Measurements from ENCODE around the gene SLC22A24.
"Not testable (repeated sequence)": the region's sequence is repeated elsewhere in the genome, so short reads cannot be mapped to it uniquely, and the experiment has no call there.

SLC22A24 gene, protein sequence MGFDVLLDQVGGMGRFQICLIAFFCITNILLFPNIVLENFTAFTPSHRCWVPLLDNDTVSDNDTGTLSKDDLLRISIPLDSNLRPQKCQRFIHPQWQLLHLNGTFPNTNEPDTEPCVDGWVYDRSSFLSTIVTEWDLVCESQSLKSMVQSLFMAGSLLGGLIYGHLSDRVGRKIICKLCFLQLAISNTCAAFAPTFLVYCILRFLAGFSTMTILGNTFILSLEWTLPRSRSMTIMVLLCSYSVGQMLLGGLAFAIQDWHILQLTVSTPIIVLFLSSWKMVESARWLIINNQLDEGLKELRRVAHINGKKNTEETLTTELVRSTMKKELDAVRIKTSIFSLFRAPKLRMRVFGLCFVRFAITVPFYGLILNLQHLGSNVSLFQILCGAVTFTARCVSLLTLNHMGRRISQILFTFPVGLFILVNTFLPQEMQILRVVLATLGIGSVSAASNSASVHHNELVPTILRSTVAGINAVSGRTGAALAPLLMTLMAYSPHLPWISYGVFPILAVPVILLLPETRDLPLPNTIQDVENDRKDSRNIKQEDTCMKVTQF

DNA sequence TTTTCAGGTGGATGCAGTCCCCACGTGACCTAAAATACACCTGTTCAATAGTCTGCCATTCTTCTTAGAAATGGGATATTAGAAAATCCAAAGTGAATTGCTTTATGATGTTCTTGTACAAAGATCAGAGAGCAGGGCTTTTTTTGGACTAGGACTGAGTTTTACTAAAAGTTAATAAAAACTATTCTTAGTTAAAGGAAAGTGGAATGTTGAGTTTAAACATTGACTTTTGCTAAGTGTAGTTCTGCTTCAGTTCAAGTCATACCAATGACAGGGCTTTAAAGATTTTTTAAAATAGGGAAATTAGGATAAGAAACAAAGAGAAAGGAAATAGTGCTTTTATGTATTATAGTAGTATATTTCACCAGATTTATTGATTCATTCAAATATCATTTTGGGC is at the start of gene SLC22A24:
SLC22A24 (minus strand) TSS at position 101 of the 400 bp plus-strand sequence. CDS start 442 bp downstream, outside the sequence.
- DNase-seq, result no peak

DNA sequence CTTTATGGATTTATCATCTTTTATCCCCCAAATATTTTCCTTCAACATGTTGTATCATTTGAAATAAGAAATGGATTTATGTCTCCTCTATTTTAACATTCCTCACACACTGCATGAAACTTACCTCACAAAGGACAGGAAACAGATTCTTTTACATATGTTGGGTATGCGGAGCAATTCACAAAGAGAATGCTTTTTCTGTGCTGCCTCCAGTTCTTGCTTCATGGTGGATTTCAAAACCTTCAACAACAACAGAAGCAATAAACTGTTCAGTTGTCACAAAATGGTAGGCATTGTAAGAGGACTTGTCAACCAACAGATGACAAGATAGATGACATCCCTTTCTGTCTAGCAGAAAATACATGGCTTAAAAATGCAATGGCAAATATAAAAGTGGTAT is 36.5 kb upstream of the SLC22A24 start:
- no peak for DNase-seq

DNA sequence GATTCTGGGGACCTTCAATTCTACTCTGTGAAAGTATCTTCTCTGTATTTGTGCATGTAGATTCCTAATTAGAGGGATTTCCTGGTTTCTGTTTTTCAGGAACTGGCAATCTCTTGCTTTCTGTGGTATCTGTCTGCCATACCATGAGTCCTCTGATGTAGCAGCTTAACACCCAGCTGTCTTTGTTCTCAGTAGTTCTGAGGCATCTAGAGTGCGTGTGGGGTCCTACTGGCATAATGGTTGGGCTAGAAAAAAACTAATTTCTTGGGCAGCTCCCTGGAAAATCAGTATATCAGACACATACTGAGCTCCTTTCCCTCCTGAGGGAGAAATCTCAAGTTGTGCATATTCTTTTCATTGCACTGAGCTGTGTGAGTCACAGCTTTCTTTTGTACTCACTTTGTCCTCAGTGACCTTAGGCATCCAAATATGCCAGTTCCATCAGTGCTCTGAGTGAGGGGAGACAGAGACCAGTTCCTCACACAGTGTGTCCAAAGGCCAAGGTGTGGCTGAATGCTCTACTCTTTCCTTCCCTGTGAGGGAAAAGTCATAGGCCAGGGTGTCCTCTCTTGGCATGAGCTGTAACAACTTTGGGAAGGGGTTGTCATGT is 35.5 kb upstream of the SLC22A24 start:
- no peak for DNase-seq

DNA sequence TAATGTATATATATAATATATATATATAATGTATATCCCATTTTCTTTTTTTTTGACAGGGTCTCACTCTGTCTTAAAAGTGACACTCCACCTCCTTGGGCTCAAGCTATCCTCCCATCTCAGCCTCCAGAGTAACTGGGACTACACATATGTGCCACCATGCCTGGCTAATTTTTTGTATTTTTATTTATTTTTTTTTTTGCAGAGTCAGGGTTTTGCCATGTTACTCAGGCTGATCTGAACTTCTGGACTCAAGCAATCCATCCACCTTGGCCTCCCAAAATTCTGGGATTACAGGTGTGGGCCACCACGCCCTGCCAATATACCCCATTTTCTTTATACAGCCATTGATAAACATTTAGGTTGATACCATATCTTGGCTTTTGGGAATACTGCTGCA is 33.9 kb upstream of the SLC22A24 start:
- DNase-seq, result no peak

DNA sequence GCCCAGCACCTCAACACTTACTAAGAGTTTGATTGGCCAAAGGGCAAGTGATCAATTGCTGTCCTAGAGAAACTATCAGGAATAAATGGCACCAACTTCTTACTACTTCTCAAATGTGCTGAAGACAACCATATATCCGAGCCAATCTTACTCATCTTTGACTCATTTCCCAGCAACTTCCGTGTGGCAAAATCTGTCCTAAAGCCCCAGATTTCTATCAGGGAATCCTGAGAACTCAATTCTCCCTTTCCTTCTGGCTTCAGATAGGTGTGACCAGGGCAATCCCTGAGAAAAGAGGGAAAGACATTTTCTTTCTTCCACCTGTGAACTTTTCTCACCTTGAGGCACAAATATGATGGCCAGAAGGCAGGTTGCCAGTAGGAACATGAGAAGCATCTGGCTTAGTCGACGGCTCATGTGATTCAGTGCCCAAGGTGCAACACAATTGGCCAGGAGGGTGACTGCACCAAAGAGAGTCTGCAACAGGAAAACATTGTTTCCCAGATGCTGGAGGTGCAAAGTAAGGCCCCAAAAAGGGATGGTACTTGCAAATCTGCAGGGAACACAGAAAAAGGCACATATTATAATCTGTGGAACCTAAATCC is 21.8 kb upstream of the SLC22A24 start:
- no peak for DNase-seq

DNA sequence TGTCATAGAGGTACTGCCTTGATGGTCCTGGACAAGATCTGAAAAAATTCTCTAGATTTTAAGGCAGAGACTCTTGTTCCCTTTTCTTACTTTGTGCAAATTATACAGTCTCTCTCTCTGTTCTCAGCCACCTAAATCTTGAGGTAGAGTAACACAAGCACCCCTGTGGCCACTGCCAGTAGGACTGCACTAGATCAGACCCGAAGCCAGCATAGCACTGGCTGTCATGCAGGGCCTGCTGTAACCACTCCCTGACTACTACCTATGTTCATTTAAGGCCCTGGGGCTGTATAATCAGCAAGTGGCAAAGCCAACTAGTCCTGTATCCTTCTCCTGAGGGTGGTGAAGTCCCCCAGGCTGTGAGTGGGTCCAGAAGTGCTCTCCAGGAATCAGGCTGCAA is 11.8 kb upstream of the SLC22A24 start:
- no peak for DNase-seq

DNA sequence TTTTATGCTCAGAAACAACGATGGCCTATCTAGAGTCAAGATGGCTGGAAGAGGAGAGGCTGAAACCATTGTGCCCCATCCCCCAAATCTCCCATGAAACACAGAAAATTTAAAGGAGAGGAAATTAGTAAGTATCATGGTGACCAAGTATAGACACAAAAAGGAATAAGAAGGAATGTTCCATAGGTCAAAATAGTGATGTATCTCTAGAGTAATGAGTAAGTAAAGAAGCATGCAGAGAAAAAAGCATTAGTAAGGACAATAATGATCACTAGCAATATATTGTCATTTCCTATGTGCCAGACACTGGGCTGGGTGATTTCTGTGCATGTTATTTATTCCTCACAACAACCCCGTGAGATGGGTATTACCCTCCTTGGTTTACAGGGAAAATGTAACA is 2.6 kb upstream of the SLC22A24 start:
- no peak for DNase-seq

DNA sequence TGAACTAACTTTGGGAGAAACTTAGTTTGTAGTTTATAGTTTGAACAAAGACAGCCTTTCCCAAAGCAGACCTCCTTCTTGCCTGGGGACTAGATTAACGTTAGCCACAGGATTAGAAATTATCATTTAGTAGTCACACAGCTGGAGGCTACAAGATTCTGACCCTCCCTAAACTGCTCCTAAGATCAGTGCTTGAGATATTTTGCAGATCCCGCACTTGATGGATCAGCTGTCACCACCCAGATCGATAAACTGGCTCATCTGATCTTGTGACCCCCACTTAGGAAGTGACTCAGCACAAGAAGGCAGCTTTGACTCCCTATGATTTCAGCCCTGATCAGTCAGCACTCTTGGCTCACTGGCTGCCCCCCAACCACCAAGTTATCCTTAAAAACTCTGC is 1.6 kb downstream of the SLC22A24 start:
- DNase-seq, result no peak

DNA sequence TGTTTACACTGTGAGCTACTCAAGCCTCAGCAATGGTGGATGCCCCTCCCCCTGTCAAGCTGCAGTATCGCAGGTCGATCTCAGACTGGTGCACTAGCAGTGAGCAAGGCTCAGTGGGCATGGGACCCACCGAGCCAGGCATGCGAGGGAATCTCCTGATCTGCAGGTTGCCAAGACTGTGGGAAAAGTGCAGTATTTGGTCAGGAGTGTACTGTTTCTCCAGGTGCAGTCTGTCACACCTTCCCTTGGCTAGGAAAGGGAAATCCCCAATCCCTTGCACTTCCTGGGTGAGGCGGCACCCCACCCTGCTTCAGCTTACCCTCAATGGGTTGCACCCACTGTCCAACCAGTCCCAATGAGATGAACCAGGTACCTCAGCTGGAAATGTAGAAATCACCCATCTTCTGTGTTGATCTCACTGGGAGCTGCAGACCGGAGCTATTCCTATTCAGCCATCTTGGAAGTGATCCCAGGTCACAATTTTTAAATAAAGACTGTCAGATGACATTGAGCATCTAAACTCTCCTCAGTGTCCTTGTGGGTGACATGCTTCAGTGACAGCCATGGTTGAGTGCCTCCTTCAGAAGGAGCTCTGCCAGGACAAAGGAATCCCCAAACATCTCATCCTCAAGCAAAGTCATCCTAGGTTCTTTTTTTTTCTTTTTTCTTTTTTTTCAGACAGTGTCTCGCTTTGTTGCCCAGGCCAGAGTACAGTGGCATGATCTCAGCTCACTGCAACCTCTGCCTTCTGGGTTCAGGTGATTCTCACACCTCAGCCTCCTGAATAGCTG is 10.8 kb downstream of the SLC22A24 start:
- no peak for DNase-seq

DNA sequence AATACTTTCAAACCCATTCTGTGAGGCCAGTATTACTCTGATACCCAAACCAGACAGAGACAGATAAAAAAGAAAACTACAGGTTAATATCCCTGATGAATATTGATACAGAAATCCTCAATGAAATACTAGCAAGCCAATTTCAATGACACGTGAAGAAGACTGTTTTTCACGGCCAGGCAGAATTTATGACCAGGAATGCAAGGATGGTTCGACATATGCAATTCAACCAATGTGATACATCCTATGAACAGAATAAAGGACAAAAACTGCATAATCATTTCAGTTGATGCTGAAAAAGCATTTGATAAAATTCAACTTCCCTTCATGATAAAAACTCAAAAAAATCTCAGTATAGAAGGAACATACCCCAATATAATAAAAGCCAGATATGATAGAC is 44.5 kb downstream of the SLC22A24 start:
- no peak for DNase-seq

DNA sequence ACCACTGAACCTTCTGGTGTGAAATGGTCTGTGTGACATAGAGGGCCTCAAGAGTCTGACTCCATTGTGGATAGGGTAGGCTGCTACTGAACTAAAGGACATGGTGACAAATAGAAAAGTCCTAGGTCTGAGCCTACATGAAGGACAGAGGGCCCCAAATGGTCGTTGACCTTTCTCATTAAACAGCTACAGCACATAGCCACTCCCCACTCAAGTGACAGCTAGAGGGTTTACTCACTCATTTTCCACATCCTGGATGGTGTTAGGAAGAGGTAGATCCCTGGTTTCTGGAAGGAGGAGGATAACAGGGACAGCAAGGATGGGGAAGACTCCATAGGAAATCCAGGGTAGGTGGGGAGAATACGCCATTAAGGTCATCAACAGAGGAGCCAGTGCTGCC is 63.3 kb downstream of the SLC22A24 start:
- DNase-seq, result no peak

DNA sequence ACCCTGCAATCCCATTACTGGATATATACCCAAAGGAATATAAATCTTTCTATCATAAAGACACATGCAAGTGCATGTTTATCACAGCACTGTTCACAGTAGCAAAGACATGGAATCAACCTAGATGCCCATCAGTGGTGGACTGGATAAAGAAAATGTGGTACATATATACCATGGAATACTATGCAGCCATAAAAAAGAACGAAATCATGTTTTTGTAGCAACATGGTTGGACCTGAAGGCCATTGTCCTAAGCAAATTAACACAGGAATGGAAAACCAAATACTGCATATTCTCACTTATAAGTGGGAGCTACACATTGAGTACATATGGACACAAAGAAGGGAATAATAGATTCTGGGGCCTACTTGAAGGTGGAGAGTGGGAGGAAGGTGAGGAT is 97.8 kb downstream of the SLC22A24 start:
- not testable (repeated sequence) for DNase-seq

DNA sequence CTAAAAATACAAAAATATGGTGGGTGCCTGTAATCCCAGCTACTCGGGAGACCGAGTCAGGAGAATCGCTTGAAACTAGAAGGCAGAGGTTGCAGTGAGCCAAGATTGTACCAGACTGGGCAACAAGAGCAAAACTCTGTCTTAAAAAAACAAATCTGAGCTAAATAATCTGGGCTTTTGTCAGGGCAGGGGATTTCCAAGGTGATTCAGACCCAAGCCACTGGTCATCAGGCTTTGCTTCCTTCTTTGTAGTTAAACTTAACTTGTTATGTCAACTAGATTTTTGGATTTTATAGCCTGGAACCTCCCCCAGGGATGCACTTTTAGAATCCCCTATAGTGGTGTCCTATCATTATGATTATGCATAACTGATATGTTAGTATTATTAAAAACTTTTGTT is 101.4 kb downstream of the SLC22A24 start:
- no peak for DNase-seq

DNA sequence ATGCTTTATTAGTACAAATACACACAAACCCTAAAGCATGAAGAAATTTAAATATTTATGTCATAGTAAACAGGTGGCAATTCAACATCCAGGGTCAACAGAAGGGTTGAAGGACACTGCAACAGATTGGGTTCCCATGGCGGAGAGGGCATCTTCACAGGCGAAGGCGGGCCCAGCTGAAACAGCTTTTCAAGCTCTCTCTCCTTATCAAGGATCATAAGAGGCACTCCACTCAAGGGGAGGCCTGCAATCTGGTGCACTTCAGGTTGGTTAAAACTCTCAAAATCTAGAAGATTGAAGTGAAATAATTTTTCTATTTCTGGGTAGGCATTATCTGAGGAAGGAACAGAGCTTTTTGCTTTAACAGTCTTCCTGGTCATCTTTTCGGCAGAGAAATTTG is 111.6 kb downstream of the SLC22A24 start:
- DNase-seq, result no peak

Measured in stimulated activated CD4-positive, alpha-beta T cell treated with anti-CD3 and anti-CD28 coated beads, Interleukin-12 subunit alpha, Interleukin-12 subunit beta, amount 100 ng/mL, for 4 hours (primary cell).